Measurements from ENCODE around the gene AKNA. TPM values are rescaled to one million over a fixed set of nuclear protein-coding genes. Genes with fewer than 3 reads are reported as not detected.

AKNA gene
- polyA plus RNA-seq, 1 of the 3 experiments (the other 2 are of a cell fraction) = 0.84 TPM

- 79% methylated on average over 5 of the region's 5 CpGs for WGBS (ENCODE audit: low lambda C conversion rate)
- CTCF ChIA-PET = interaction anchor here (8.9 kb wide), 1 partner anchor 12 kb away, joined by 74 read pairs; no protein-coding TSS in a partner anchor
- Histone ChIP-seq H3F3A (replicated peaks; ENCODE audit: insufficient read depth) (no peaks in the 10 kb centered on the region), H4K20me1 (ENCODE audit: insufficient read depth) (no peaks in the 10 kb centered on the region), H3K79me2 (ENCODE audit: insufficient read depth) (no peaks in the 10 kb centered on the region), H3K9me3 (no peaks in the 10 kb centered on the region), H3K27ac (ENCODE audit: low read depth in 2 of 2, low read length in 1 of 2) (no peak overlapping the region), H3K36me3 (replicated peaks in 1 of 2; ENCODE audit: control insufficient read depth in 1 of 2, insufficient read depth in 2 of 2, low read length in 1 of 2) (no peaks in the 10 kb centered on the region), H3K9me2 (no peaks in the 10 kb centered on the region), H3K27me3 (ENCODE audit: insufficient read depth) (no peaks in the 10 kb centered on the region), H3K9ac (no peak overlapping the region), H3K4me1 (ENCODE audit: control insufficient read depth in 1 of 2, insufficient read depth in 2 of 2, low read depth in 1 of 2, low read length in 1 of 2) (no peaks in the 10 kb centered on the region), H3K4me2 (no peak overlapping the region), H2AFZ (ENCODE audit: low read depth) (no peak overlapping the region), H3K4me3 (ENCODE audit: low read depth in 2 of 2, low read length in 1 of 2) (no peak overlapping the region)
- POLR2A ChIA-PET = no interaction called here
- DNase-seq = no peak
- TF ChIP-seq GATA2 (CRISPR knock-in tag; IDR thresholded peaks at IDR 0.05) = no peak
These were observed 28.5 kb upstream of the AKNA start for GRCh38 chr9:114416290-114416689.

- Histone ChIP-seq H3K9me3 (no peaks in the 10 kb centered on the region), H3K4me3 (ENCODE audit: low read depth in 2 of 2, low read length in 1 of 2) (no peak overlapping the region), H3K4me1 (ENCODE audit: control insufficient read depth in 1 of 2, insufficient read depth in 2 of 2, low read depth in 1 of 2, low read length in 1 of 2) (no peaks in the 10 kb centered on the region), H3K9me2 (no peaks in the 10 kb centered on the region), H3K9ac (no peak overlapping the region), H3K4me2 (no peak overlapping the region), H2AFZ (ENCODE audit: low read depth) (no peak overlapping the region), H3K27ac (ENCODE audit: low read depth in 2 of 2, low read length in 1 of 2) (no peak overlapping the region), H3K36me3 (replicated peaks in 1 of 2; ENCODE audit: control insufficient read depth in 1 of 2, insufficient read depth in 2 of 2, low read length in 1 of 2) (no peaks in the 10 kb centered on the region), H4K20me1 (ENCODE audit: insufficient read depth) (no peaks in the 10 kb centered on the region), H3F3A (replicated peaks; ENCODE audit: insufficient read depth) (no peaks in the 10 kb centered on the region), H3K79me2 (ENCODE audit: insufficient read depth) (no peaks in the 10 kb centered on the region), H3K27me3 (ENCODE audit: insufficient read depth) (no peaks in the 10 kb centered on the region)
- POLR2A ChIA-PET = no interaction called here
- DNase-seq = no peak
- TF ChIP-seq YY1 (IDR thresholded peaks at IDR 0.05; ENCODE audit: low read depth) = no peak
- TF ChIP-seq IRF3 (IDR thresholded peaks at IDR 0.05; ENCODE audit: low read depth, low read length) = no peak
- no peak for TF ChIP-seq CTCF (IDR thresholded peaks at IDR 0.05)
- no peak for TF ChIP-seq POLR2AphosphoS5 (IDR thresholded peaks at IDR 0.05; ENCODE audit: low read depth, low read length)
- no peak for TF ChIP-seq USF2 (IDR thresholded peaks at IDR 0.05; ENCODE audit: borderline replicate concordance, low read depth, low read length)
- no peak for TF ChIP-seq RXRA (IDR thresholded peaks at IDR 0.05; ENCODE audit: borderline replicate concordance, low read depth)
- no peak for TF ChIP-seq MXI1 (IDR thresholded peaks at IDR 0.05; ENCODE audit: low read depth, low read length)
- TF ChIP-seq CHD2 (IDR thresholded peaks at IDR 0.05; ENCODE audit: low read length, partially characterized antibody) = no peak
- TF ChIP-seq EP300 (IDR thresholded peaks at IDR 0.05; ENCODE audit: borderline replicate concordance in 1 of 2, low read depth in 1 of 2, low read length in 1 of 2) = no peak
- no peak for TF ChIP-seq RAD21 (IDR thresholded peaks at IDR 0.05; ENCODE audit: low read length)
- no peak for TF ChIP-seq SMC3 (IDR thresholded peaks at IDR 0.05; ENCODE audit: low read depth, low read length)
- no peak for TF ChIP-seq FOSL2 (IDR thresholded peaks at IDR 0.05; ENCODE audit: borderline replicate concordance, low read depth)
- TF ChIP-seq GABPA (IDR thresholded peaks at IDR 0.05; ENCODE audit: low read depth) = no peak
- TF ChIP-seq MAX (IDR thresholded peaks at IDR 0.05; ENCODE audit: low read depth) = no peak
- TF ChIP-seq REST (IDR thresholded peaks at IDR 0.05; ENCODE audit: low read depth, low read length) = no peak
- no peak for TF ChIP-seq SIN3A (IDR thresholded peaks at IDR 0.05; ENCODE audit: borderline replicate concordance, low read depth, low read length)
- no peak for TF ChIP-seq TCF12 (IDR thresholded peaks at IDR 0.05)
- no peak for TF ChIP-seq NRF1 (IDR thresholded peaks at IDR 0.05; ENCODE audit: low read depth, low read length)
- TF ChIP-seq RFX5 (IDR thresholded peaks at IDR 0.05; ENCODE audit: low read length) = no peak
- no peak for TF ChIP-seq GATA2 (CRISPR knock-in tag; IDR thresholded peaks at IDR 0.05)
- CTCF ChIA-PET = interaction anchor here (0.8 to 8.9 kb wide), 4 partner anchors 10 to 239 kb away, joined by 3 to 74 read pairs (median 4); no protein-coding TSS in a partner anchor
- 75% methylated on average over 1 of the region's 2 CpGs for WGBS (ENCODE audit: low lambda C conversion rate)
These were observed 26.6 kb upstream of the AKNA start for GRCh38 chr9:114414346-114414745.
